GM12878 (cell line): Measurements from ENCODE around the gene MIER3. TPM values are rescaled to one million over a fixed set of nuclear protein-coding genes. Genes with fewer than 3 reads are reported as not detected.

Experiments
- ATF2 ChIP-seq: IDR thresholded peaks from 2 replicates; pipeline ENCODE4 v1.6.1; 2012; ENCODE audit warnings: low read length, inconsistent platforms
- BHLHE40 ChIP-seq, 2 experiments: fragments of 450-650 bp in 1 of 2; IDR thresholded peaks; 2 replicates each; pipeline ENCODE4 v1.6.1; 2011 to 2017; ENCODE audit warnings: low read depth in 2 of 2, borderline replicate concordance in 1 of 2, improper control_type of control experiment in 1 of 2, low read length in 1 of 2, mild to moderate bottlenecking in 1 of 2
- E2F8 ChIP-seq: fragments of 450-650 bp; IDR thresholded peaks from 2 replicates; pipeline ENCODE4 v1.6.1; 2018; ENCODE audit warnings: mild to moderate bottlenecking, low read depth, moderate library complexity; ENCODE audit not compliant: partially characterized antibody
- SIN3A ChIP-seq: IDR thresholded peaks from 2 replicates; pipeline ENCODE4 v1.6.1; 2012; ENCODE audit warnings: low read depth, low read length, improper control_type of control experiment
- ZBTB4 ChIP-seq: fragments of 450-650 bp; formaldehyde crosslinking; IDR thresholded peaks from 2 replicates; pipeline ENCODE4 v1.4.0; 2022; ENCODE audit warnings: mild to moderate bottlenecking, moderate library complexity
- ZNF207 ChIP-seq: fragments of 450-650 bp; IDR thresholded peaks from 2 replicates; pipeline ENCODE4 v1.6.1; 2014; ENCODE audit warnings: antibody characterized with exemption, mild to moderate bottlenecking, borderline replicate concordance
- polyA plus RNA-seq, 11 experiments: library from polyadenylated mRNA; depleted of rRNA in 4 of 11; unstranded in 6 of 11; stranded (reverse) in 5 of 11; fragments of >200 nt; fragmentation: Nextera tagmentation in 4 of 11; fragmentation: Illumina TruSeq in 1 of 11; extraction: Ambion mirVana in 4 of 11; extraction: Trizol in 1 of 11; gene quantifications; 1 replicate in 1 of 11; 2 replicates in 10 of 11; pipeline versions ENCODE4 v1.2.1 to v1.2.3, GENCODE V29; 2011 to 2016; ENCODE audit warnings: inconsistent platforms in 2 of 11, missing spikeins in 2 of 11, low read depth in 1 of 11
- total RNA-seq, 4 experiments: library from RNA; depleted of rRNA in 3 of 4; stranded (reverse); fragments of >200 nt in 3 of 4; fragmentation: Illumina TruSeq in 1 of 4; extraction: Trizol in 1 of 4; gene quantifications; 2 replicates each; pipeline versions ENCODE4 v1.2.1 to v1.2.3, GENCODE V29; 2013 to 2021

The MIER3 gene
- total and polyA plus RNA-seq, 10 of the 15 experiments (the other 5 are each of a cell fraction or from before 2014, with no cell fraction given), result 2.9 to 14.6 (median 7.2) TPM

GRCh38 chr5:56977021-56977420, 25.1 kb upstream of the MIER3 start (continued):
- TF ChIP-seq ZNF207 (no peak), SIN3A (no peak), ATF2 (no peak), E2F8 (no peak), BHLHE40 (IDR thresholded peaks at IDR 0.05; ENCODE audit: borderline replicate concordance in 1 of 2, low read depth in 2 of 2, low read length in 1 of 2) (no peak), ZBTB4 (CRISPR knock-in tag) (no peak)
